HG03159 (cell line): Measurements from ENCODE around the gene AGAP3.

Source experiments
- ATAC-seq: cut with Tn5 transposase; IDR thresholded peaks from one replicate; pipeline ENCODE4 v1.9.1; 2021; ENCODE audit warnings: mild to moderate bottlenecking, moderate library complexity; ENCODE audit not compliant: unreplicated experiment

AGAP3 gene

GRCh38 chr7:151087245-151088018, 1.2 kb downstream of the AGAP3 start:
- ATAC-seq: no peak

GRCh38 chr7:151088019-151088855, 2.0 kb downstream of the AGAP3 start:
- no peak for ATAC-seq

- no peak for ATAC-seq
Measured at GRCh38 chr7:151088856-151089699, 2.8 kb downstream of the AGAP3 start.

GRCh38 chr7:151089893-151090730, 3.8 kb downstream of the AGAP3 start:
- ATAC-seq: no peak

GRCh38 chr7:151091003-151091402, 4.7 kb downstream of the AGAP3 start:
- no peak for ATAC-seq

- no peak for ATAC-seq
Measured at GRCh38 chr7:151091431-151091830, 5.2 kb downstream of the AGAP3 start.

- ATAC-seq: no peak
Measured at GRCh38 chr7:151091988-151092387, 5.7 kb downstream of the AGAP3 start.

- ATAC-seq: no peak
Measured at GRCh38 chr7:151093748-151094147, 7.5 kb downstream of the AGAP3 start.

- no peak for ATAC-seq
Measured at GRCh38 chr7:151094675-151095074, 8.4 kb downstream of the AGAP3 start.

- no peak for ATAC-seq
Measured at GRCh38 chr7:151095123-151095797, 9.0 kb downstream of the AGAP3 start.

- ATAC-seq: no peak
Measured at GRCh38 chr7:151095828-151096475, 9.7 kb downstream of the AGAP3 start.

- no peak for ATAC-seq
Measured at GRCh38 chr7:151099486-151100211, 13.4 kb downstream of the AGAP3 start.

- no peak for ATAC-seq
Measured at GRCh38 chr7:151100921-151101320, 14.6 kb downstream of the AGAP3 start.

GRCh38 chr7:151101621-151102396, 15.5 kb downstream of the AGAP3 start:
- ATAC-seq: no peak

GRCh38 chr7:151102991-151103390, 16.7 kb downstream of the AGAP3 start:
- no peak for ATAC-seq

- ATAC-seq: no peak
Measured at GRCh38 chr7:151103973-151104372, 17.7 kb downstream of the AGAP3 start.

- no peak for ATAC-seq
Measured at GRCh38 chr7:151104411-151105235, 18.3 kb downstream of the AGAP3 start.
